K562 treated with DMSO at 1 percent for 48 hours (cell line): ENCODE data around the gene GOLPH3L. TPM values are rescaled to one million over a fixed set of nuclear protein-coding genes. Genes with fewer than 3 reads are reported as not detected.

ENCODE experiments used
- total RNA-seq: library from RNA; unstranded; fragments of 300-600 nt; gene quantifications from 2 replicates; pipeline ENCODE4 v1.2.3, GENCODE V29; 2022; ENCODE audit warnings: low replicate concordance; ENCODE audit errors: extremely low read depth

Gene GOLPH3L
- total RNA-seq = not detected in 2 replicates

GRCh38 chr1:150696995-150697927 lies at the start of gene GOLPH3L:
TSS of gene GOLPH3L (minus strand) at chr1:150697154. CDS start at chr1:150694838, 2,316 bp downstream.

DNA sequence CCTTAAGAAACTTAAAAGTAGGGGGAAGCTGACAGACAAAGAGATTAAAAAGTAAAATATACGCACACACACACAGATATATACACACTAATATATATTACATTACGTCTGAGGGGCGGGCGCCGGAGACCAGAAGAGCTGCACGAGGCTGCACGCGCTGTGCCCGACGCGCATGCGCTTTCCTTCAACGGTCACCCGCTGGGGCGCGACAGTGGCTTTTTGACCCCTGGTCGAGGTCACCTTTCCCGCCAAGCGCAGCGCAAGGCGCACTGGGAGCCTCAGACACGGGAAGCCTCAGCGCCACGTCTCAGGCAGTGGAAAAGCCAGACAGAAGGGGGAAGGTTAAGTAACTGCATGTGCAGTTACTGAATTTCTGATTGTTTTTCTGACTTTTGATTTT lies 23.7 kb upstream of the GOLPH3L start, which contains the start of gene HORMAD1:
TSS of gene HORMAD1 (minus strand) at position 193 of the 400 bp plus-strand sequence. CDS start 1,390 bp downstream, outside the sequence.

DNA sequence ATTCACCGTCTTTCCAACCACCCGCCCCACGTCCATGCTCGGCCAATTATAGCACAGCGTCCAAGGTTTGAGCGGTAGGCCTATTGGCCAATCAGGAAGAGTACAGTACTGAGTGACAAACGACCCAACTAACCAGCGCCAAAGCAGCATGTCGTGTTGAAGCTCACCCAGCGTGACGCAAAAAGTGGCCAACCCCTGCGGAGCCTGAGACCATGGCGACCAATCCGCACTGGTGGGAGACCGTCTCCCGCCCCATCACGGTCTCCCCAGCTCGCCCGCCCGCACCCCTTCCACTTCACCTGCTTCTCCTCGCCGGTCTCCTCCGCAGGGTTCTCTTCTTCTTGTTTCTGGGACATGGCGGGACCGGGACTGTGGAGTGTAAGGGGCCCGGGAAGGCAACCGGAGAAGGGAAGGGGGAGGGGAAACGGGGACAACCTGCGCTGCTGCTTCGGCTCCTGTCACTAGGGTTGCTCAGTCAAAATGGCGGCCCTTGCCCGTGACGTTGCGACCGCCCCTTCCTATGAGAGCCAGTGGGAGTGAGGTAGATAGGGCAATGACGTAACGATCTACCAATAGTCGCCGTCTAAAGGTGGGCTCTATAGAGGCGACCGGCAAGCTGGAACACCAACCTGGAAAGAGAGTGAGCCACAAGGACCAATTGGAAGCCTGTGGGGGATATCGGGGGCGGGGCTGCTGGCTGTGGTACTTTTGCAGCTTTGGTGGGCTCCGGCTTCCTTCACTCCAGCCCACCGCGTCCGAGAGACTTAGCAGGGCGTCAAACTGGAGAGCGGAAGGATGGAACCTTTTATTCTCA lies 67.6 kb downstream of the GOLPH3L start, which contains the start of gene ENSA:
TSS of gene ENSA (minus strand) at position 498 of the 814 bp plus-strand sequence. CDS start at position 356, 142 bp downstream.

Other genes with a start within 250 kb of the GOLPH3L start
- gene TARS2, start 209.7 kb downstream of the GOLPH3L start, total RNA-seq = not detected in 2 replicates
- not detected in 2 replicates for gene ECM1, start 189.0 kb downstream of the GOLPH3L start, total RNA-seq
- gene FALEC, start 181.4 kb downstream of the GOLPH3L start, total RNA-seq = not detected in 2 replicates
- 92.5 TPM in 1 of 2 replicates, not detected in the other for gene ADAMTSL4, start 147.7 kb downstream of the GOLPH3L start, total RNA-seq
- gene MCL1, start 117.5 kb downstream of the GOLPH3L start, total RNA-seq = 123 TPM in 1 of 2 replicates, not detected in the other
- gene ENSA, start 67.5 kb downstream of the GOLPH3L start, total RNA-seq = not detected in 2 replicates
- not detected in 2 replicates for gene HORMAD1, start 23.7 kb upstream of the GOLPH3L start, total RNA-seq
- gene CTSS, start 68.6 kb upstream of the GOLPH3L start, total RNA-seq = not detected in 2 replicates
- not detected in 2 replicates for gene CTSK, start 111.1 kb upstream of the GOLPH3L start, total RNA-seq
- gene ARNT, start 179.4 kb upstream of the GOLPH3L start, total RNA-seq = not detected in 2 replicates
- not detected in 2 replicates for gene CTXND2, start 190.0 kb upstream of the GOLPH3L start, total RNA-seq
- not detected in 2 replicates for gene SETDB1, start 229.2 kb upstream of the GOLPH3L start, total RNA-seq